Ovary (tissue), 3 donors: ENCODE measurements around the gene GPR155.

Experiments used
- EP300 ChIP-seq: sonication (generic); formaldehyde crosslinking; IDR thresholded peaks from one replicate; pipeline ENCODE4 v1.6.1; 2017; ENCODE audit warnings: antibody characterized with exemption
- TF ChIP-seq, protein P1 (sequence below), 3 donors: fragments of 450-650 bp in 2 of 3; fragments of 200-600 bp in 1 of 3; IDR thresholded peaks; one replicate each; pipeline versions ENCODE4 v1.5.1 to v1.8.0; 2016 to 2022; ENCODE audit warnings: antibody characterized with exemption in 3 of 3, mild to moderate bottlenecking in 1 of 3
- donor health status: DM: no; HTN: no; CAD: no.

DNA sequence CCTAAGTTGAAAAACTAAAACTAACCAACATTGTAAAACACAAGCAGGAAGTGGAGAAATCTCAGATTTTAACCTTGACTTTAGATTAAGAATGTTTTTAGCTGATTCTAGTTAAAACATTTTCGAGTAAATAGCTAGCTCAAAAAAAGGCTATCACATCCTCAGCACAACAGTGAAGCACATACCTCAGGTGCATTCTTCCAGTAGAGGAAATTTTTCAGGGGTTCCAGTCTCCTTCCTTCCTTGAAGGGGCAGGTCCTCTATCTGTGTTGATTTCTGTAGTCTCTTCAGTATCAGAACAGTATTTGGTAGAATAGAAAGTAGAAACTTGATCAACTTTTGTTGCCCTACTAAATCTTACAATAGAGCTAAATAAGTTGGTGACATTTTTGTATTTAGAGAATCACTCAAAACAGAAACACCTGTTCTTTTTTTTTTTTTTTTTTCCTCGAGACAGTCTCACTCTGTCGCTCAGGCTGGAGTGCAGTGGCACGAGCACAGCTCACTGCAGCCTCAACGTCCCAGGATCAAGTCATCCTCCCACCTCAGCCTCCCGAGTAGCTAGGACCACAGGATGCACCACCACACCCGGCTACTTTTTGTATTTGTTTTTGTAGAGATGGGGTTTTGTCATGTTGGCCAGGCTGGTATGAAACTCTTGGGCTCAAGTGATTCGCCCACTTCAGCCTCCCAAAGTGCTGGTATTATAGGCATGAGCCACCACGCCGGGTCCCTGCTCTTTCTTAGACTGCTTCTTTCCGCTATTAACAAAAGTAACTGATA, 6.9 kb upstream of the GPR155 start:
- TF ChIP-seq, protein P1, sequence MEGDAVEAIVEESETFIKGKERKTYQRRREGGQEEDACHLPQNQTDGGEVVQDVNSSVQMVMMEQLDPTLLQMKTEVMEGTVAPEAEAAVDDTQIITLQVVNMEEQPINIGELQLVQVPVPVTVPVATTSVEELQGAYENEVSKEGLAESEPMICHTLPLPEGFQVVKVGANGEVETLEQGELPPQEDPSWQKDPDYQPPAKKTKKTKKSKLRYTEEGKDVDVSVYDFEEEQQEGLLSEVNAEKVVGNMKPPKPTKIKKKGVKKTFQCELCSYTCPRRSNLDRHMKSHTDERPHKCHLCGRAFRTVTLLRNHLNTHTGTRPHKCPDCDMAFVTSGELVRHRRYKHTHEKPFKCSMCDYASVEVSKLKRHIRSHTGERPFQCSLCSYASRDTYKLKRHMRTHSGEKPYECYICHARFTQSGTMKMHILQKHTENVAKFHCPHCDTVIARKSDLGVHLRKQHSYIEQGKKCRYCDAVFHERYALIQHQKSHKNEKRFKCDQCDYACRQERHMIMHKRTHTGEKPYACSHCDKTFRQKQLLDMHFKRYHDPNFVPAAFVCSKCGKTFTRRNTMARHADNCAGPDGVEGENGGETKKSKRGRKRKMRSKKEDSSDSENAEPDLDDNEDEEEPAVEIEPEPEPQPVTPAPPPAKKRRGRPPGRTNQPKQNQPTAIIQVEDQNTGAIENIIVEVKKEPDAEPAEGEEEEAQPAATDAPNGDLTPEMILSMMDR (IDR thresholded peaks at IDR 0.05), result no peak
- TF ChIP-seq EP300, result no peak
